HG02943 (cell line): ENCODE data around the gene LCN12.
A peak's percentile ranks its signal among the peaks of the same experiment; 100 is the strongest.

Experiments
- ATAC-seq: cut with Tn5 transposase; IDR thresholded peaks from one replicate; pipeline ENCODE4 v1.9.1; 2021; ENCODE audit warnings: mild to moderate bottlenecking, low read depth, moderate library complexity; ENCODE audit not compliant: unreplicated experiment

Gene LCN12

DNA sequence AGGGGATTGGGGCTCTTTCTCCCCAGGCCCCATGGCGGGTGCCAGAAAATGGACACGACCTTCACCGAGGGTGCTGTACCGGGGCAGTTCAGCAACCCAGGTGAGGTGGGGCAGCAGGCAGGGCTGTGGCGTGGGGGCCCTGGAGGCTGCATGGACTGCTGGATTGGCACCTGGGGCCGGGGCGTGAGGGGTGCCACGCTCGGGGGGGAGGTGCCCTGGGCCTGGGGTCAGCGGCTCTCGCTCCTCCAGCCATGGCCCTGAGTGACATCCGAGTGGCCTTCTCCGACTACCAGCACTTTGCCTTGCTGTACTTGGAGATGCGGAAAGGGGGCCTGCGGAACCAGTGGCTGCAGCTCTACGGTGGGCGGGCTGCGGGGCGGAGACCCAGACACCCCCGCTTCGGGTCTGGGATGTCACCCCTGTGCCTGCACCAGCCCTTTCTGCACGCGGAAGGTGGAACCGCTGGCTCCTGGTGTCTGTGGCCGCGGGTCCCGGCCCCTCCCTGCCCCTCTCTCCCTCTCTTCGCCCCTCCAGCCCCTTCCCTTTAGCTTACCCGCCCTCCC lies 32.5 kb downstream of the LCN12 start:
- ATAC-seq, result no peak

DNA sequence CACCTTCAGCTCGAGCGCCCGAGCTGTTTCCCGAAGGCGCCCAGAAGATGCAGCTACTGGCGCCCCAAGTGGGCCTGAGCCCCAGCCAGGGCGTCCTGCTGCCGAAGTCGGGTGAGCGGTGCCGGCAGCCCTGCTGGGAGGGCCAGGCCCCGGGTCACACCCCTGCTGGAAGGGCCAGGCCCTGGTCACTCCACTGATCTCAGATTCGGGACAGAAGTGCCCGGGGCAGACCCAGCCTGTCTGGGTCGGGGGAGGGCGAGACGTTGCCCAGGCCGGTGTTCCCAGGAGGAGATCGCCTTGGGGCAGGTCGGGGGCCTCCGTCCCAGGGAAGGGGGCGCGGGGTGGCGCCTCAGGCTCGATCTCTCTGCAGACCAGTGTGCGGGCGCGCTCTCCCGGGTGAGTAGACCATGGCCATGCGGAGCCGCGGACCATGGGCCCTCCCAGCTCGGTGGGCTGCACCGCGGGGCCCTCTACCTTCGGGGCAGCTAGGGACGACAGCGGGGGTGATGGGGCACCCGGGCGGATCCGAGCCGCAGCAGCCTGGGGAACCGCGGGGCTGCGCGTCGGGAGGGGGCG lies 33.0 kb downstream of the LCN12 start:
- ATAC-seq, result no peak

- no peak for ATAC-seq
Measured at GRCh38 chr9:136985853-136986252, 33.8 kb downstream of the LCN12 start.

DNA sequence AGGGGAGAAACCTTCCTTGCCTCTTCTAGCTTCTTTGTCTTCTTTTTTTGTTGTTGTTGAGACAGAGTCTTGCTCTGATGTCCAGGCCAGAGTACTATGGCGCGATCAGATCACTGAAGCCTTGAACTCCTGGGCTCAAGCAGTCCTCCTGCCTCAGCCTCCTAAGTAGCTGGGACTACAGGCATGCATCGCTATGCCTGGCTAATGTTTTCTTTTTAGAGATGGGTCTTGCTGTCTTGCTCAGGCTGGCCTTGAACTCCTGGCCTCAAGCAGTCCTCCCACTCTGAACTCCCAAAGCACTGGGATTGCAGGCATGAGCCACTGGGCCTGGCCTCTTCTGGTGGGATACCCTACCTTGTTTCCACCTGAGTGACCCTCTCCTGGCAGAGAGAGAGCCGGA lies 36.8 kb downstream of the LCN12 start:
- ATAC-seq, result no peak

GRCh38 chr9:136990242-136990911 lies 38.3 kb downstream of the LCN12 start:
- ATAC-seq, result no peak

GRCh38 chr9:136991993-136992818 lies 40.1 kb downstream of the LCN12 start, which contains the start of gene PAXX:
PAXX (plus strand) TSS chr9:136992422; CDS start chr9:136992444, 22 bp downstream.
- peak; percentile 71 for ATAC-seq

- ATAC-seq, result peak; percentile 15
Measured at GRCh38 chr9:136992819-136993369, 40.8 kb downstream of the LCN12 start.

DNA sequence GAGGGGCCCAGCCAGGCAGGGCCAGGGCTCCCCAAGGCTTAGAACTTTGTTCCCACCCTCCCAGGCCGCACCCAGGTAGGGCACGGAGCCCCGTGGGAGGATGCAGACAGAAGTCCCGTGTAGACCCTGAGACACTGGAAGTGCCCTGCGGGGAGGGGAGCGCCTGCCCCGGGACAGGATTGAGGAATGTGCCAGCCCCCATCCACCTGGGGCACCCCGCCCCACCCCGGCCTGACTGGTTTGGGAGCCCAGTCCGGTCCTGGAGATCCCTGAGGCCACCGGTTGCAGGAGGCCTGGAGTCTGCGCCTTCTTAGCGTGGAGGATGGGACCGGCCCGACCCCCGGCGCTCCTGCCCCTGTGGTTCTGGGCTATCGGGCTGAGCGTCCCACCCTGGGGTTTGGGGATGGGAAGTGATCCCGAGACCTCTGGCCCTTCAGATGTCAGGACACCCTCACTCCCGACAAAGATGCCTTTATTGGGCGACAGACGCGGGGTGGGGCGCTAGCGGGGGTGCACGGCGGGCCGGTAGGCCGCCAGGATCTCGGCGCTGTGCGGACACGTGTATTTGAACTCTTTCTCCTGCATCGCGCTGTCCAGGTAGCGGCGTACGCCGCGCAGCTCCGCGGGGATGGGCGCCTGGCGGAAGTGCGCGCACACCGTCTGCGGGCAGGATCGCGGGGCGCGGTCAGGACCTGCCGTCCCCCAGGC lies 42.3 kb downstream of the LCN12 start:
- no peak for ATAC-seq

GRCh38 chr9:136994888-136995230 lies 42.8 kb downstream of the LCN12 start:
- no peak for ATAC-seq

DNA sequence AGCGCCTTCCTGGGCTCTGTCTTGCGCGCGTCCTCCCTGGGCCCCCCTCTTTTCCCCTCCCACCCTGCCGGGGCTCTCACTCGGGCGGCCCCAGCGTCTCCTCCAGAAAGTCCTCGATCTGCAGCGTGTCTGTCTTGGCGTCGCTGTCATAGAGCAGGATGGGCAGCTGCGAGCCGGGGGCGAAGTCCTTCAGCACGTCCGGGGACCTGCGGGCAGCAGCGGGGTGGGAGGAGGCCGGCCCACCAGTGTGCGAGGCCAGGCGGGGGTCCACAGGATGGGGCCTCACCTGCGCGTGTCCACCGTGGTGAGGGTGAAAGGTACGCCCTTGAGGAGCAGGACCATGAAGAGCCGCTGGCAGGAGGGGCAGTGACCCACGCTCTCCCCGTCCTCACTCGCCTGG lies 43.3 kb downstream of the LCN12 start:
- no peak for ATAC-seq

GRCh38 chr9:136995772-136996311 lies 43.8 kb downstream of the LCN12 start:
- ATAC-seq, result no peak

- no peak for ATAC-seq
Measured at GRCh38 chr9:136996361-136997292, 44.6 kb downstream of the LCN12 start, which contains the start of gene CLIC3. CLIC3 (minus strand) TSS chr9:136996568; CDS start chr9:136996543, 25 bp downstream.

- ATAC-seq, result no peak
Measured at GRCh38 chr9:136997371-136997770, 45.3 kb downstream of the LCN12 start.

GRCh38 chr9:136997830-136998234 lies 45.8 kb downstream of the LCN12 start:
- ATAC-seq, result no peak

- peak; percentile 65 for ATAC-seq
Measured at GRCh38 chr9:137000177-137000930, 48.3 kb downstream of the LCN12 start.

DNA sequence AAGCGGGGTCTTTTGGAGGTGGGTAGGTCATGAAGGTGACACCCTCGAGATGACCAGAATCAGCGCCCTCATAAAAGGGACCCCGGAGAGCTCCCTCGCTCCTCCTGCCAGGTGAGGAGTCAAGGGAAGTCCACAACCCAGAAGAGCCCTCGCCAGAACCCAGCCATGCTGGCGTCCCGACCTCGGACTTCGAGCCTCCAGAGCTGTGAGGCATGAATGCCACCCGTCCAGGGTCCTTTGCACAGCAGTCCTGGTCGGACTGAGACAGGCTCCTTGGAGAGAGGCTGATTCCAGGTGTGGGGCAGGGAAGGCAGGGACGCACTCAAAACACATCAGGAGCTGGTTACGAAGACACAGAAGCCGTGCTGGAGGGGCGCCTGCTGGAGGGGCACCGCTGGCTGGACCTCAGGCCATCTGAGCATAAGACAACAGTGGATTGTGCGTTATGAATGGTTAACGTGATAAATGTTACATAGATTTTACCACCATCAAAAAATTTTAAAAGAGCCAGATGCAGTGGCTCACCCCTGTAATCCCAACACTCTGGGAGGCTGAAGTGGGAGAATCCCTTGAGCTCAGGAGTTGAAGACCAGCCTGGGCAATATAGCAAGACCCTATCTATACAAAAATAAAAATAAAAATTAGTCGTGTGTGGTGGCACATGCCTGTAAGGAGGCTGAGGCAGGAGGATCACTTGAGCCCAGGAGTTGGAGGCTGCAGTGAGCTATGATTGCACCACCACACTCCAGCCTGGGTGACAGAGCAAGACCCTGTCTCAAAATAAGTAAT lies 50.0 kb downstream of the LCN12 start:
- no peak for ATAC-seq

DNA sequence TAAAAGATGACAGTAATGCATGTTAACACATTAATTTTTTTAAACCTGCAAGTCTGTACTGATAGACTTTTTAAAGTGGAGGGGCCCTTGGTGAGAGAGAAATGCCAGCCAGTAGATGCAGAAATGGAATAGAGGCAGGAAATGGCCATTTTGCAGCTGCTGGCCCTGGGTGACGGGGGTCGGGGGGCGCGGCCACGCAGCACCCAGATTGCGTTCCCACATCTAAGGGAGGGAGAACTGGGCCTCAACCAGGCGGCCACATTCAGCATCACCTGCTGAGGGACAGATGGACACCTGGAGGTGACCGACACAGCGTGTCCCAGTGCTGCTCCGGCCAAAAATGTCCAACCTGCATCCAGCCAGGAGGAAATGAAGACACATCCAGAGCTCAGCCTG lies 50.6 kb downstream of the LCN12 start:
- no peak for ATAC-seq
